Stimulated activated naive CD8-positive, alpha-beta T cell treated with anti-CD3 and anti-CD28 coated beads, Interleukin-15, Interleukin-2, amounts not matched to agents 100 ng/mL and 50 ng/mL, for 24 hours (primary cell): Measurements from ENCODE around the gene MID2.

Experiments used
- H3K27ac Mint-ChIP-seq: one replicate; pipeline ENCODE4 v1.8.0; 2021; ENCODE audit warnings: mild to moderate bottlenecking, mixed read lengths
- H3K27me3 Mint-ChIP-seq: one replicate; pipeline ENCODE4 v1.8.0; 2021; ENCODE audit warnings: mixed read lengths
- H3K36me3 Mint-ChIP-seq: one replicate; pipeline ENCODE4 v1.8.0; 2021; ENCODE audit warnings: low read depth, mixed read lengths
- H3K4me1 Mint-ChIP-seq: one replicate; pipeline ENCODE4 v1.8.0; 2021; ENCODE audit warnings: low read depth, mixed read lengths
- H3K4me3 Mint-ChIP-seq: one replicate; pipeline ENCODE4 v1.8.0; 2021; ENCODE audit warnings: mild to moderate bottlenecking, mixed read lengths
- H3K9me3 Mint-ChIP-seq: one replicate; pipeline ENCODE4 v1.8.0; 2021; ENCODE audit warnings: mixed read lengths

MID2 gene

DNA sequence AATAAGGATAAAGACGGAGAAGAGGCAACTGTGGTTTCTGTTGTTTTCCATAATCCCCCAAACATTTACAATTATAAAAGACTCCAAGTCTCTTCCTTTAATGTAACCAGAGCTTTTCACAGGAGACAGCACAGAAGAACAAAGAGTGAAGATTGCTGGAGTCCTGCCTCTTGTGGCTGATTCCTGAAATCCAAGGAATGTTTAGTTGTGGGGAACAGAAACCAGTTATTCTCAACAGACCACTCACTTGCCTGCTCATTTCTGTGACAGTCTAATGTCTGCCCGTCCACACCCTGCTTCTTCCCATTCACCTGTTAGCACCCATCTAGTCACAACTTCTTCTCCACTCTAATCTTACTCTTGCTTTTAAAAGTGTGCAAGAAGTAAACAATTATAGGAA lies 144.4 kb downstream of the MID2 start:
- no peaks in the 10 kb centered on the region for H3K27me3 Mint-ChIP-seq
- no peak overlapping the region for H3K27ac Mint-ChIP-seq
- H3K4me1 Mint-ChIP-seq = no peaks in the 10 kb centered on the region
- H3K36me3 Mint-ChIP-seq = no peaks in the 10 kb centered on the region
- H3K4me3 Mint-ChIP-seq = no peak overlapping the region
- H3K9me3 Mint-ChIP-seq = no peaks in the 10 kb centered on the region

- Mint-ChIP-seq H3K36me3 (no peaks in the 10 kb centered on the region), H3K27me3 (no peaks in the 10 kb centered on the region), H3K9me3 (no peaks in the 10 kb centered on the region), H3K4me1 (no peaks in the 10 kb centered on the region), H3K27ac (no peak overlapping the region), H3K4me3 (no peak overlapping the region)
Observed at GRCh38 chrX:107971636-107972035, 146.0 kb downstream of the MID2 start.
